DND-41 (cell line): Measurements from ENCODE around the gene ARHGEF25.

Experiments
- ATAC-seq: fragments of 200-7000 bp; cut with Tn5 transposase; 3 replicates; pipeline ENCODE4 v1.9.1; 2021; ENCODE audit warnings: low read depth; ENCODE audit not compliant: insufficient read depth
- DNase-seq: peaks from one replicate; pipeline ENCODE4 v3.0.0-alpha.2; 2020
- H2AFZ ChIP-seq: 2 replicates; pipeline ENCODE4 v1.6.0; 2012; ENCODE audit warnings: low read depth, low read length
- H3K27ac ChIP-seq: 2 replicates; pipeline ENCODE4 v1.5.1; 2012; ENCODE audit warnings: low read length, inconsistent platforms
- H3K27me3 ChIP-seq: fragments of 200-600 bp; sonication (generic); 2 replicates; pipeline ENCODE4 v1.6.0; 2012; ENCODE audit warnings: low read length, mild to moderate bottlenecking, inconsistent platforms; ENCODE audit not compliant: insufficient read depth, poor library complexity
- H3K36me3 ChIP-seq: 2 replicates; pipeline ENCODE4 v1.5.1; 2012; ENCODE audit warnings: low read length, inconsistent platforms; ENCODE audit not compliant: insufficient read depth
- H3K4me1 ChIP-seq: 2 replicates; pipeline ENCODE4 v1.5.1; 2012; ENCODE audit warnings: mild to moderate bottlenecking, low read length; ENCODE audit not compliant: insufficient read depth
- H3K4me2 ChIP-seq: 2 replicates; pipeline ENCODE4 v1.6.0; 2012; ENCODE audit warnings: mild to moderate bottlenecking, moderate library complexity, low read length, inconsistent platforms; ENCODE audit not compliant: insufficient read depth
- H3K4me3 ChIP-seq, 2 experiments: fragments of 200-600 bp in 1 of 2; shearing (Covaris generic) in 1 of 2; 2 replicates each; pipeline ENCODE4 v1.5.1; 2012 to 2016; ENCODE audit warnings: inconsistent platforms in 2 of 2, low read length in 2 of 2, mild to moderate bottlenecking in 2 of 2, low read depth in 1 of 2, moderate library complexity in 1 of 2
- H3K79me2 ChIP-seq: 2 replicates; pipeline ENCODE4 v1.6.0; 2012; ENCODE audit warnings: low read length, inconsistent platforms; ENCODE audit not compliant: insufficient read depth
- H3K9ac ChIP-seq: 2 replicates; pipeline ENCODE4 v1.6.0; 2012; ENCODE audit warnings: low read depth, mild to moderate bottlenecking, inconsistent platforms, low read length, moderate library complexity
- H3K9me3 ChIP-seq: 2 replicates; pipeline ENCODE4 v1.5.1; 2012; ENCODE audit warnings: low read length, moderate library complexity, mild to moderate bottlenecking, inconsistent platforms; ENCODE audit not compliant: insufficient read depth, severe bottlenecking
- H4K20me1 ChIP-seq: 2 replicates; pipeline ENCODE4 v1.6.0; 2012; ENCODE audit warnings: low read length; ENCODE audit not compliant: insufficient read depth
- EZH2 ChIP-seq: IDR thresholded peaks from 3 replicates; pipeline ENCODE4 v1.6.1; 2012; ENCODE audit warnings: borderline replicate concordance, low read depth, mild to moderate bottlenecking, moderate library complexity, low read length, inconsistent platforms; ENCODE audit not compliant: severe bottlenecking
- TF ChIP-seq, protein P1 (sequence below): IDR thresholded peaks from 2 replicates; pipeline ENCODE4 v1.5.1; 2012; ENCODE audit warnings: borderline replicate concordance, low read length, moderate library complexity, mild to moderate bottlenecking; ENCODE audit not compliant: poor library complexity, severe bottlenecking; ENCODE audit errors: extremely low read depth

ARHGEF25 gene

DNA sequence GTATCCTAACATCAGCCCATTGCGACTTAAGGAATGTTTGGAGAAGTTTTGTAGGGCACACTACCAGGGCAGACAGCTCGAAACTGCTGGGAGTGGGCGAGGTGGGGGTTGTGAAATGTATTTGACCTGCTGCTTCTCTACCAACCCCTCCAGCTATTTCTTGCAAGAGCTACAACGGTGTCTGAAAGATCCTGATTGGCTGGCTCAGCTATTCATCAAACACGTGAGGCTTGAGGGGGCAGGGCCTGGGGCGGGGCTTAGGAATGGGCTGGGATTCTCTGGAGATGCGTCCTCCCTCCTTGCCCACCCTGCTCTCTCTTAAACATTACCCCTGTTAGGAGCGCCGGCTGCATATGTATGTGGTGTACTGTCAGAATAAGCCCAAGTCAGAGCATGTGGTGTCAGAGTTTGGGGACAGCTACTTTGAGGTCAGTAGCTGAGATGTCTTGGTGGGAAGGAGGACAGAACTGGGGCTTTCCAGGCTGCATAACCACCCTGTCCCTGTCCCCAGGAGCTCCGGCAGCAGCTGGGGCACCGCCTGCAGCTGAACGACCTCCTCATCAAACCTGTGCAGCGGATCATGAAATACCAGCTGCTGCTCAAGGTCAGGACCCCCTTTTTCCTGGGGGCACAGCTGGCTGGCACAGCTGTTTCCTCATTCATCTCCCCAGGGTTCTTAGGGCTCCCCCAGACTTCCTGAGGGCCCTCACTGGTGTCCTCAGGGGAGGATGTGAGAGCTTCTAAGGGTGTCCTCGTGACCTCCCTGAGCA lies 3.1 kb downstream of the ARHGEF25 start:
- no peak overlapping the region for H3K4me3 ChIP-seq
- H2AFZ ChIP-seq: no peak overlapping the region
- no peaks in the 10 kb centered on the region for H3K9me3 ChIP-seq
- TF ChIP-seq, protein P1, sequence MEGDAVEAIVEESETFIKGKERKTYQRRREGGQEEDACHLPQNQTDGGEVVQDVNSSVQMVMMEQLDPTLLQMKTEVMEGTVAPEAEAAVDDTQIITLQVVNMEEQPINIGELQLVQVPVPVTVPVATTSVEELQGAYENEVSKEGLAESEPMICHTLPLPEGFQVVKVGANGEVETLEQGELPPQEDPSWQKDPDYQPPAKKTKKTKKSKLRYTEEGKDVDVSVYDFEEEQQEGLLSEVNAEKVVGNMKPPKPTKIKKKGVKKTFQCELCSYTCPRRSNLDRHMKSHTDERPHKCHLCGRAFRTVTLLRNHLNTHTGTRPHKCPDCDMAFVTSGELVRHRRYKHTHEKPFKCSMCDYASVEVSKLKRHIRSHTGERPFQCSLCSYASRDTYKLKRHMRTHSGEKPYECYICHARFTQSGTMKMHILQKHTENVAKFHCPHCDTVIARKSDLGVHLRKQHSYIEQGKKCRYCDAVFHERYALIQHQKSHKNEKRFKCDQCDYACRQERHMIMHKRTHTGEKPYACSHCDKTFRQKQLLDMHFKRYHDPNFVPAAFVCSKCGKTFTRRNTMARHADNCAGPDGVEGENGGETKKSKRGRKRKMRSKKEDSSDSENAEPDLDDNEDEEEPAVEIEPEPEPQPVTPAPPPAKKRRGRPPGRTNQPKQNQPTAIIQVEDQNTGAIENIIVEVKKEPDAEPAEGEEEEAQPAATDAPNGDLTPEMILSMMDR: no peak
- TF ChIP-seq EZH2: no peak
- ATAC-seq (peak; percentile 47; the same call in 1 of the 3 replicates), DNase-seq (peak; percentile 27)
- H3K9ac ChIP-seq: no peak overlapping the region
- H3K36me3 ChIP-seq: no peaks in the 10 kb centered on the region
- peaks cover 36% of the 10 kb centered on the region for H3K27me3 ChIP-seq
- H3K4me1 ChIP-seq: no peaks in the 10 kb centered on the region
- H4K20me1 ChIP-seq: no peaks in the 10 kb centered on the region
- no peak overlapping the region for H3K4me2 ChIP-seq
- H3K27ac ChIP-seq: no peak overlapping the region
- H3K79me2 ChIP-seq: no peaks in the 10 kb centered on the region

DNA sequence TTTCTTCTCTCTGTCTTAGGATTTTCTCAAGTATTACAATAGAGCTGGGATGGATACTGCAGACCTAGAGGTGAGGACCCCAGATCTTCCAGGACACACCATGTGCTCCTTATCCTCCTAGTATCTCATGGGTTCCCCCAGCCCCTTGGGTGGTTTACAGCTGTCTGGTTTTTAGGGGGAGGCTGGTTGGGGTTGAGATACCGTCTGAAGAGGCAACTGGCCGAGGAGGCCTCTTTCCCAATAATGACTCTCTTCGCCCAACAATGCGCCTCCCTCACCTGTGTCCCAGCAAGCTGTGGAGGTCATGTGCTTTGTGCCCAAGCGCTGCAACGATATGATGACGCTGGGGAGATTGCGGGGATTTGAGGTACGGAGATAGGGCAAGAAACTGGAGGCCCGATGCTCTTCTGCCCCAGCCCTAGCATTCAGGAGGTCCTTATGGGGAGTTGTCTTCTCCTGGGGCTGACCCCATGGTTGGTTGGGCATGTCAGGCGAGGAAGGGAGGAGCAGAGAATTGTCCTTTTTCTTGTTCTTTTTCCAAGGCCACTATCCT lies 3.8 kb downstream of the ARHGEF25 start:
- no peak overlapping the region for H3K4me3 ChIP-seq
- no peaks in the 10 kb centered on the region for H3K9me3 ChIP-seq
- H3K36me3 ChIP-seq: no peaks in the 10 kb centered on the region
- DNase-seq (no peak), ATAC-seq (no peak)
- H3K9ac ChIP-seq: no peak overlapping the region
- H3K4me1 ChIP-seq: no peaks in the 10 kb centered on the region
- no peak overlapping the region for H3K27ac ChIP-seq
- H3K79me2 ChIP-seq: no peaks in the 10 kb centered on the region
- H4K20me1 ChIP-seq: no peaks in the 10 kb centered on the region
- TF ChIP-seq, protein P1: no peak
- no peak for TF ChIP-seq EZH2
- H2AFZ ChIP-seq: no peak overlapping the region
- peaks cover 37% of the 10 kb centered on the region for H3K27me3 ChIP-seq
- H3K4me2 ChIP-seq: no peak overlapping the region

DNA sequence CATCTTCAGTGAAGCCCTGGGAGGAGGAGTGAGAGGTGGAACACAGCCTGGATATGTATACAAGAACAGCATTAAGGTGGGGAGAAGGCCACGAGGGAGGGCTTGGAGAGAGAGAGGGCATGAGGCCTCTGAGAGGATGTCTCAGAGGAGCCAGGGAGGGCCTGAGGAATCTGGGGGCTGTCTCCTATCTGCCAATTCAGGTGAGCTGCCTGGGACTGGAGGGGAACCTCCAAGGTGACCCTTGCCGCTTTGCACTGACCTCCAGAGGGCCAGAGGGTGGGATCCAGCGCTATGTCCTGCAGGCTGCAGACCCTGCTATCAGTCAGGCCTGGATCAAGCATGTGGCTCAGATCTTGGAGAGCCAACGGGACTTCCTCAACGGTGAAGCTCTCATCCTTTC lies 4.4 kb downstream of the ARHGEF25 start:
- Histone ChIP-seq H3K4me3 (no peak overlapping the region), H3K9ac (no peak overlapping the region), H3K27ac (no peak overlapping the region), H3K36me3 (no peaks in the 10 kb centered on the region), H3K4me2 (no peak overlapping the region), H3K79me2 (no peaks in the 10 kb centered on the region), H3K4me1 (no peaks in the 10 kb centered on the region), H2AFZ (no peak overlapping the region), H3K9me3 (no peaks in the 10 kb centered on the region), H3K27me3 (peaks cover 41% of the 10 kb centered on the region), H4K20me1 (peaks cover under 1% of the 10 kb centered on the region; the same call in 1 of the 2 replicates)
- TF ChIP-seq EZH2: no peak
- TF ChIP-seq, protein P1: no peak
- no peak for ATAC-seq
- no peak for DNase-seq
